UCSD-AML1 (cell line): ENCODE measurements around the gene CCR7.
"Not testable (repeated sequence)": the region's sequence is repeated elsewhere in the genome, so short reads cannot be mapped to it uniquely, and the experiment has no call there.

Experiments used
- DNase-seq: peaks from one replicate; lab custom pipeline; 2025; ENCODE audit not compliant: unreplicated experiment; lab: John Stamatoyannopoulos, UW

Gene CCR7

GRCh38 chr17:40597556-40598300 lies 32.5 kb upstream of the CCR7 start:
- DNase-seq: no peak

DNA sequence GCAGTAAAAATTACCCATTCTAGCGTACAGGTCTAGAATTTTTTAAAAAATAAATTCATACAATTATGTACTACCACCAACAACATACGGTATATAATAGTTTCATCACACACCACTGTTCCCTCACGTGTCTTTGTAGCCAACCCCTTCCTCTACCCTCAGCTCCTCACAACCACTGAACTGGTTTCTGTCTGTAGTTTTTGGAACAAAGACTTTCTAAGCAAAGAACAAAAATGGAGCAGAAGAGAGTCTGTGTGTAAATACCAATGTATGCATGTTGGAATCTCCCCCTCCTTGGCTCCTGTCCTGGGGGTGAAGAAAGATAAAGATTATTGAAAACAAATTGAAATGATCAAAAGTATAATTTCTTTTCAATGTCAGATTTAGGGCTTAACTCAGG lies 31.9 kb upstream of the CCR7 start:
- DNase-seq: no peak

- DNase-seq: no peak
These were observed 31.1 kb upstream of the CCR7 start for GRCh38 chr17:40596261-40596919.

GRCh38 chr17:40590742-40591141 lies 25.5 kb upstream of the CCR7 start:
- DNase-seq: no peak

- no peak for DNase-seq
These were observed 23.3 kb upstream of the CCR7 start for GRCh38 chr17:40588552-40588951.

GRCh38 chr17:40586264-40586663 lies 21.0 kb upstream of the CCR7 start:
- not testable (repeated sequence) for DNase-seq

- DNase-seq: not testable (repeated sequence)
These were observed 19.7 kb upstream of the CCR7 start for GRCh38 chr17:40584950-40585349.

- peak; percentile 84 for DNase-seq
These were observed 17.1 kb upstream of the CCR7 start for GRCh38 chr17:40582328-40582901.

DNA sequence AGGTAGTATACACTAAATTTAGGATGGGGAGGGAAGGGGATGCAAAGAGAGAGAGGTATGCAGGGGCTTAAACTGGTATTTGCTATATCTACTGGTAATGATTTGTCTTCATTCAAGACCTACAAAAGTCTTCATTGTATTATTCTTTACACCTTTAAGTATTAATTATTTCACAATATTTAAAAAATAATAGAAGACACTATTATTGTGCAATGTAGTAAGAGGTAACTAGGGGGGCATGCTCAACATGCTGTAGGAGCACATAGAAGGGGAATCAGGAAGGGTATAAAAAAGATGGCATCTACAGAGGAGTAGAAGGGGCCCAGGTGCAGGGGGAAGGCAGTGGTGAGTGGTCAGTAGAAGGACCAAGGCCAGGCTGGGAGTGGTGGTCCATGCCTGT lies 14.9 kb upstream of the CCR7 start:
- DNase-seq: no peak

DNA sequence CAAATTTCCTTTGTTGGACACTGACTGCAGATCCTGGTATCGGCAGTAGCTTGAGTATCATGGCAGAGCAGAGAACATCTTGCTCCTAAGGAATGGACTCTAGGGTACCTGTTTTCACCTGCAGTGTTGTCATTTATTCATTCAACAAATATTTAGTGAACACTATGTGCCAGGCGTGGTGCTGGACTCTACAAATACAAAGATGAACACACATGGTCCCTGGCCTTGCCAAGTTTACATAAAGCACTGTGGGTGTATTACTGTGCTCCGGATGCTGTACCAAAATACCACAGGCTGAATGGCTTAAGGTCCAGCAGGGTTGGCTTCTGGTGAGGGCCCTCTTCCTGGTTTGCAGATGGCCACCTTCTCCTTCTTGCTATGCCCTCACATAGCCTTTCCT lies 14.2 kb upstream of the CCR7 start:
- no peak for DNase-seq

- DNase-seq: no peak
These were observed 12.4 kb upstream of the CCR7 start for GRCh38 chr17:40577611-40578065.

- DNase-seq: no peak
These were observed 11.0 kb upstream of the CCR7 start for GRCh38 chr17:40576113-40576740.

DNA sequence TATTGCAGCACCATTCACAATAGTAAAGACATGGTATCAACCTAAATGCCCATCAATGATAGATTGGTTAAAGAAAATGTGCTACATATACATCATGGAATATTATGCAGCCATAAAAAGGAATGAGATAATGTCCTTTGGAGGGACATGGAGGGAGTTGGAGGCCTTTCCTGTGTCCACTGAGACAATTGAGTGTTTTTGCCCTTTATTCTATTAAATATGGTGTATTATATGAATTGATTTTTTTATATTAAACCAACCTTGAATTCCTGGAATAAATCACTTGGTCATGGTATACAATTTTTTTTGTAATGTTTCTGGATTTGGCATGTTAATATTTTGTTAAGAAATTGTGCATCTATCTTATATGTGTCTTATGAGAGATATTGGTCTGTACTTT lies 9.0 kb upstream of the CCR7 start:
- DNase-seq: no peak

DNA sequence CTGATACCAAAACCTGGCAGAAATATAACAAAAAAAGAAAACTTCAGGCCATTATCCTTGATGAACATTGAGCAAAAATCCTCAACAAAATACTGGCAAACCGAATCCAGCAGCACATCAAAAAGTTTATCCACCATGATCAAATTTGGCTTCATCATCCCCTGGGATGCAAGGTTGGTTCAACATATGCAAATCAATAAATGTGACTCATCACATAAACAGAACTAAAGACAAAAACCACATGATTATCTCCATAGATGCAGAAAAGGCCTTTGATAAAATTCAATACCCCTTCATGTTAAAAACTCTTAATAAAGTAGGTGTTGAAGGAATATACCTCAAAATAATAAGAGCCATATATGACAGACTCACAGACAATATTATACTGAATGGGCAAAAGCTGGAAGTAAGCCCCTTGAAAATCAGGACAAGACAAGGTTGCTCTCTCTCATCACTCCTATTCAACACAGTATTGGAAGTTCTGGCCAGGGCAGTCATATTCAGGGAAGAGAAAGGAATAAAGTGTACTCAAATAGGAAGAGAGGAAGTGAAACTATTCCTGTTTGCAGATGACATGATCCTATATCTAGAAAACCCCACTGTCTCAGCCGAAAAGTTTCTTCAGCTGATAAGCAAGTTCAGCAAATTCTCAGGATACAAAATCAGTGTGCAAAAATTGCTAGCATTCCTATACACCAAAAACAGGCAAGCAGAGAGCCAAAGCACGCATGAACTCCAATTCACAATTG lies 7.1 kb upstream of the CCR7 start:
- DNase-seq: not testable (repeated sequence)

DNA sequence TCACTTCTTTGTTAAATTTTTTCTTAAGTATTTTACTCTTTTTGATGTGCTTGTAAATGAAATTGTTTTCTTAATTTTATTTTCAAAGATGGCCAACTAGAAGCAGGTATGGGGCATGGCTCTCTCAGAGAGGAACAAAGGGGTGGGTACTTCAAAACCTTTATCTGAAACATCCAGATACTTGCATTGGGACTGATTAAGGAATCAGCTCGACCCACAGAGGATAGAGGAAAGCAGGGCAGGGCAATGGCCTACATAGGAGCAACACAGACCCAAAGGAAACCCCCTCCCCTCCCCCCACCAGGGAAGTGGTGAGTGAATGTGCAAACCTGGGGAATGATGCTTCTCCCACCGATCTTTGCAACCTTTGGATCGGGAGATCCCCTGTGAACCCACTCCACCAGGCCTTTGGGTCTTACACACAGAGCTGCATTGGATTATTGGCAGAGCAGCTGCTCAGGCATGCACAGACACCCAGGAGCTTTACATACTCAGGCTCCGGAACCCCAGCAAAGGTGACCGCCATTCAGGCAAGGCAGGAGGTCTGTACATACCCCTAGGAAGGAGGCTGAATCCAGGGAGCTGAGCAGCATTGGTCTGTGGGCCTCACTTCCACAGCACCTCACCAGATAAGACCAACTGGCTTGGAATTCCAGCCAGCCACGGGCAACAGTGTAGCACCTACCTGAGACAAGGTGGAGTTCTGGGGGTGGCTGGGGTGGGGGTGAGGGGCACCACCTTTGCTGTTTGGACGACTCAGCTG lies 3.0 kb upstream of the CCR7 start:
- no peak for DNase-seq

- no peak for DNase-seq
These were observed 2.1 kb upstream of the CCR7 start for GRCh38 chr17:40567377-40567776.

- no peak for DNase-seq
These were observed 617 bp upstream of the CCR7 start for GRCh38 chr17:40565769-40566409.

- DNase-seq: no peak
These were observed 933 bp downstream of the CCR7 start for GRCh38 chr17:40564195-40564882.
